K562 (cell line): ENCODE data around the gene JPH2. TPM values are rescaled to one million over a fixed set of nuclear protein-coding genes. Genes with fewer than 3 reads are reported as not detected.

Experiments
- ATAC-seq: fragments of 200-7000 bp; cut with Tn5 transposase; 3 replicates; pipeline ENCODE4 v1.9.1; 2020; ENCODE audit warnings: moderate library complexity
- BruUV-seq: library from RNA; stranded (reverse); fragments of 400-500 nt; replicated peaks from 2 replicates; lab custom pipeline; 2021; lab: Mats Ljungman, UMichigan
- CTCF ChIA-PET: fragments of 300-600 bp; formaldehyde crosslinking; extraction: SDS; loops from one replicate; lab custom pipeline; 2021; ENCODE audit warnings: low intra/inter-chr PET ratio; lab: Yijun Ruan, JAX
- POLR2A ChIA-PET: fragments of 300-600, 350-650 bp; sonication (Branson Sonifier 250); formaldehyde crosslinking; extraction: SDS; loops from one replicate; lab custom pipeline; 2021; ENCODE audit warnings: antibody characterized with exemption, inconsistent platforms; lab: Yijun Ruan, JAX
- DNase-seq, 4 experiments: peaks; one replicate each; pipeline versions ENCODE4 v3.0.0 to v3.0.0-alpha.2; 2011 to 2018; ENCODE audit warnings: low spot score in 3 of 4, mixed read lengths in 3 of 4; ENCODE audit errors: extremely low read depth in 1 of 4
- FAIRE-seq: peaks from 2 replicates; lab custom pipeline; 2011; peaks lifted over from hg19 to GRCh38; lab: Jason Lieb, UNC
- H2AFZ ChIP-seq: 2 replicates; pipeline ENCODE4 v1.6.0; 2011; ENCODE audit warnings: low read depth, low read length, control low read depth, inconsistent platforms
- H3K27ac ChIP-seq: fragments of 200-600 bp; 3 replicates; pipeline ENCODE4 v1.8.0; 2011; ENCODE audit warnings: low read depth, mild to moderate bottlenecking, control low read depth, inconsistent platforms, low read length, moderate library complexity, mixed read lengths; ENCODE audit errors: extremely low read depth
- H3K27me3 ChIP-seq, 2 experiments: fragments of 300-600 bp in 1 of 2; 2 replicates in 1 of 2; 3 replicates in 1 of 2; pipeline versions ENCODE4 v1.6.0 to v1.8.0; 2011; ENCODE audit warnings: inconsistent platforms in 2 of 2, low read length in 2 of 2, mild to moderate bottlenecking in 1 of 2, mixed read lengths in 1 of 2, moderate library complexity in 1 of 2; ENCODE audit not compliant: control insufficient read depth in 2 of 2, insufficient read depth in 2 of 2
- H3K36me3 ChIP-seq: fragments of 300-600 bp; 3 replicates; pipeline ENCODE4 v1.8.0; 2011; ENCODE audit warnings: mild to moderate bottlenecking, low read length, inconsistent platforms; ENCODE audit not compliant: control insufficient read depth, insufficient read depth
- H3K4me1 ChIP-seq, 2 experiments: fragments of 200-600 bp in 1 of 2; replicated peaks in 1 of 2; 2 replicates in 1 of 2; 3 replicates in 1 of 2; pipeline versions ENCODE4 v1.5.1 to v1.8.0; 2011; ENCODE audit warnings: inconsistent platforms in 2 of 2, low read length in 2 of 2, mild to moderate bottlenecking in 1 of 2, mixed read lengths in 1 of 2, moderate library complexity in 1 of 2; ENCODE audit not compliant: control insufficient read depth in 2 of 2, insufficient read depth in 2 of 2
- H3K4me2 ChIP-seq: 2 replicates; pipeline ENCODE4 v1.6.1; 2011; ENCODE audit warnings: low read length, control low read depth, inconsistent platforms, mixed read lengths; ENCODE audit not compliant: insufficient read depth
- H3K4me3 ChIP-seq: fragments of 200-600 bp; sonication (generic), shearing (Covaris generic); 2 replicates; pipeline ENCODE4 v1.5.1; 2016; ENCODE audit warnings: control low read depth, inconsistent platforms
- H3K79me2 ChIP-seq: fragments of 200-600 bp; 3 replicates; pipeline ENCODE4 v1.8.0; 2011; ENCODE audit warnings: low read length, inconsistent platforms; ENCODE audit not compliant: control insufficient read depth, insufficient read depth
- H3K9ac ChIP-seq, 2 experiments: 2 replicates each; pipeline versions ENCODE4 v1.6.0 to v1.6.1; 2011; ENCODE audit warnings: low read depth in 2 of 2, low read length in 2 of 2, control low read depth in 1 of 2, inconsistent platforms in 1 of 2, mild to moderate bottlenecking in 1 of 2, mixed read lengths in 1 of 2; ENCODE audit not compliant: insufficient read depth in 1 of 2
- H3K9me1 ChIP-seq: one replicate; pipeline ENCODE4 v1.6.0; 2011; ENCODE audit warnings: inconsistent platforms, mild to moderate bottlenecking, low read length, moderate library complexity; ENCODE audit not compliant: control insufficient read depth, insufficient read depth
- H3K9me3 ChIP-seq: replicated peaks from 2 replicates; pipeline ENCODE4 v1.5.1; 2011; ENCODE audit warnings: low read depth, low read length, inconsistent platforms; ENCODE audit not compliant: control insufficient read depth, insufficient read depth
- H4K20me1 ChIP-seq: replicated peaks from 2 replicates; pipeline ENCODE4 v1.6.1; 2011; ENCODE audit warnings: low read length, inconsistent platforms, mixed read lengths; ENCODE audit not compliant: control insufficient read depth, insufficient read depth
- BDP1 ChIP-seq: IDR thresholded peaks from 3 replicates; pipeline ENCODE4 v1.6.1; 2011; ENCODE audit not compliant: insufficient read length, insufficient read depth
- VEZF1 ChIP-seq: fragments of 200-800 bp; sonication (Bioruptor generic); IDR thresholded peaks from 2 replicates; pipeline ENCODE4 v1.6.1; 2017; ENCODE audit warnings: missing genetic modification characterization, missing compliant biosample characterization
- ZBTB1 ChIP-seq: sonication (generic); formaldehyde crosslinking; IDR thresholded peaks from 2 replicates; pipeline ENCODE4 v1.8.1; 2023; ENCODE audit warnings: missing genetic modification reagents, low read depth, mild to moderate bottlenecking, borderline replicate concordance
- ZNF354B ChIP-seq: fragments of 250-450 bp; sonication (Bioruptor Pico); IDR thresholded peaks from 2 replicates; pipeline ENCODE4 v1.4.0; 2020
- WGBS: fragments of 100-300 bp; shearing (Covaris generic); methylation state at CpG from one replicate; pipeline ENCODE4 v1.1.6; 2016; ENCODE audit warnings: low coverage, mixed read lengths; ENCODE audit not compliant: insufficient coverage; ENCODE audit errors: missing lambda C conversion rate; 5-methylcytosine and 5-hydroxymethylcytosine counted together
- in situ Hi-C: fragments of 300-500 bp; cut with MboI; formaldehyde crosslinking; loops from 4 replicates; pipeline ENCODE4 v1.15.0; 2018; ENCODE audit warnings: inconsistent platforms, mixed read lengths
- intact Hi-C: fragments of 100-400 bp; cut with micrococcal nuclease; formaldehyde crosslinking; loops from 2 replicates; pipeline ENCODE4 v1.14.2; 2022
- polyA plus RNA-seq, 8 experiments: library from polyadenylated mRNA; depleted of rRNA in 4 of 8; stranded (reverse) in 5 of 8; unstranded in 3 of 8; fragments of >200 nt; fragmentation: Nextera tagmentation in 2 of 8; fragmentation: Illumina TruSeq in 1 of 8; extraction: Ambion mirVana in 2 of 8; extraction: Trizol in 1 of 8; gene quantifications; 2 replicates each; pipeline versions ENCODE4 v1.2.1 to v1.2.3, GENCODE V29; 2011 to 2014; ENCODE audit warnings: inconsistent platforms in 1 of 8, missing spikeins in 1 of 8
- total RNA-seq, 7 experiments: library from RNA; depleted of rRNA in 6 of 7; stranded (reverse); fragments of >200 nt in 6 of 7; fragmentation: Illumina TruSeq in 2 of 7; extraction: Trizol in 2 of 7; gene quantifications; 2 replicates each; pipeline versions ENCODE4 v1.2.1 to v1.2.3, GENCODE V29; 2011 to 2021; ENCODE audit warnings: low replicate concordance in 1 of 7

The JPH2 gene
- total and polyA plus RNA-seq, 9 of the 15 experiments (the other 6 are each of a cell fraction or from before 2014, with no cell fraction given), result not detected

GRCh38 chr20:44200983-44201382 lies 14.0 kb upstream of the JPH2 start (continued):
- TF ChIP-seq ZNF354B (CRISPR knock-in tag), result no peak
- TF ChIP-seq ZBTB1, result no peak

- POLR2A ChIA-PET, result interaction anchor here (0.6 kb wide), 1 partner anchor 128 kb away, joined by 3 read pairs; no protein-coding TSS in a partner anchor
- H2AFZ ChIP-seq, result no peak overlapping the region
- CTCF ChIA-PET, result interaction anchor here (0.6 kb wide), 1 partner anchor 509 kb away, joined by 4 read pairs; no protein-coding TSS in a partner anchor
- H3K4me3 ChIP-seq, result no peak overlapping the region
- peaks cover 6 to 13% of the 10 kb centered on the region in 2 experiments; a peak in 4 of 5 replicates for H3K4me1 ChIP-seq
- TF ChIP-seq VEZF1, result no peak
- no peak for TF ChIP-seq BDP1
- TF ChIP-seq, all 486 proteins: peak for 0
- no TSS peak for BruUV-seq
- intact Hi-C loops (no loop called here), in situ Hi-C loops (no loop called here)
- Histone ChIP-seq H3K9ac (no peak overlapping the region), H3K4me2 (no peak overlapping the region), H3K79me2 (peaks cover 5% of the 10 kb centered on the region; the same call in 1 of the 3 replicates), H4K20me1 (0 out of 2 replicates have a peak, but pooled peaks cover 6% of the 10 kb centered on the region), H3K27ac (no peak overlapping the region), H3K36me3 (peaks cover 77% of the 10 kb centered on the region), H3K9me3 (no peaks in the 10 kb centered on the region), H3K27me3 (no peaks in the 10 kb centered on the region), H3K9me1 (peaks cover 3% of the 10 kb centered on the region)
- 84% methylated on average over 4 of the region's 4 CpGs for WGBS
- no peak for DNase-seq
- no peak for FAIRE-seq
- ATAC-seq, result no peak
Observed at GRCh38 chr20:44200371-44200770, 13.4 kb upstream of the JPH2 start.
